ENCODE results near the gene TSPEAR.
"Not testable (repeated sequence)": the region's sequence is repeated elsewhere in the genome, so short reads cannot be mapped to it uniquely, and the experiment has no call there.

Gene TSPEAR

DNA sequence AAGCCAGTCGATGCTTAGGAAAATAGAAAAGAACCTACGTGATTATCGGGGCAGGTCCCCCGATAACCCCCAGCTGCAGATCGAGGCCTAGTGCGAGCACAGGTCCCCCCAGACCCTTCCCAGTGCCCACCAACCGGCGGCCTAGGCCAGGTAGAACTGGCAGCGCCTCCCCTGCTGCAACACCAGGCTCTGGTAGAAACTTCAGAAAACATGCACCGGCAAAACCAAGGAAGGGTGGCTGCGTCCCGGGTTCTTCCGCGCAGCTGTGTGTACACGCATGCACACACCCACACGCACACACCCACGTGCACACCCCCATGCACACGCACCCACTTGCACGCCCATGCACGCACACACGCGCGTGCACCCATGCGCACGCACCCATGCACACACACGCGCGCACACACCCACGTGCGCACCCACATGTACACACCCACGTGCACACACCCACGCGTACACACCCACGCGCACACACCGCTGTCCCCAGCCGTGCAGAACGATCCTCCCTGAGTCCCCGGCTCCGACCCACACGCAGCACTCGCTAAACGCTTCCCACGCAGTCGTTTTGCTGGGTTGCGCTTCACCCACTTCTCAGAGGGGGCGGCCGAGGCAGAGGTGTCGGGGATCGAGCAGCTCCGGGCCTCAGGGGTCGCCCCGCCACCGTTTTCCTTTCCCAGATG lies 5.2 kb downstream of the TSPEAR start:
- no peak overlapping the region for H3K4me3 ChIP-seq (ENCODE audit: low read depth, low read length)
- DNase-seq (ENCODE audit: low read depth): no peak

DNA sequence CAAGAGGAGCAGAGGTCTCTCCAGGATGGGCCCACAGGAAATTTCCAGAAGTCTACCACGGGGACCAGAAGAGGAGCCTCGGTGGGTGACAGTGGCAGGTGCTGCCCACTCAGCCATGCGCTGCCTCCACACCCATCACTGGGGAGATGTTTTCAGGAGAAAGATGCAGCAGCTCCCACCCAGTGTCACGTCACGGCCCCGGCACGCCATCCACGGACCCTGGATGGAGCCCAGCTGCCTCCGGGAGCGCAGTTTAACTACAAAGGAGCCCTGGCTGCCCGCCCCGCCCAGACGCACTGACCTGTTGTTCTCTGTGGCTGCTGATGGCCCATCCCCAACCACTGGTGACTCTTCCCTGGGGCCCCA lies 6.8 kb downstream of the TSPEAR start:
- H3K4me3 ChIP-seq (ENCODE audit: low read depth, low read length): no peak overlapping the region
- no peak for DNase-seq (ENCODE audit: low read depth)

DNA sequence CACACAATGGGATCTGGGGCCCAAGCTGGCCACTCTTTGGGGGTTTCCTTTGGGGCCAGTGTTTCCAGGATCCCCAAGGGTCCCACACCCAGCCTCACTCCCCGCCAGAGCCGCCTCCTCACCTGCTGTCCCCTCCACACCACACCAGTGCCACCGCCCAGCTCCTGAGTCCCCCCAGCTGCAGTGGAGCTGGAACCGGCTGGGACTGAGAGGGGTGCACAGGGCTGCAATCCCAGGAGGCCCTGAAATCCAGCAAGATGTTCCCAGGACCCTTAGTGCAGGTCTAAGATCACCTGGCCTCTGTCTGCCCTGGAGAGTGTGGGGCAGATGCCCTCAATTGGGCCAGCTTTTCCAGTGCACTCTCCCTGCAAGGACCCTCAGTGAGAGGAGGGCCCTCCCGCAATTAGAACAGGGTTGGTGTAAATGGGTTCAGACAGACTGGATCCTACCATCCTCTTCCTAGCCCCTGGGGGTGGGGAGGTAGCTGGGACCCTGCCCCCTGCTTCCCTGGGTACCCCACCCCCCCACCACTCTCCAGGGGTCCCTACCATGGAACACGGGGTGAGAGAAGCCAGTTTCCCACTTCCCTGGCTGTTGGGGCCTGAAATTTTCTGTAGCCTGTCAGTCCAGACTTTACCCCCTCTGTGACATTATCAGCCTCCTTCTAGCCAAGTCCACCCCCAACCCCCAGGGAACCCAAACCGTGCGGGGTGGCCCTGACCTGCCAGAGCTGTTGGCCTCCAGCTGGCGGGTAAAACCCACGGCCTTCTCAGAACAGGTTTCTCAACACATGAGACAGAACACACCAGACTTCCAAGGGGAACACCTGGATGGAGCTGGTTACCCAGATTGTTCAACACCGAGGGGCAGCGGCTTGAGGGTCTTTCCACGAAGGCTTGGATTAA lies 7.4 kb downstream of the TSPEAR start:
- DNase-seq (ENCODE audit: low read depth): no peak
- no peak overlapping the region for H3K4me3 ChIP-seq (ENCODE audit: low read depth, low read length)

DNA sequence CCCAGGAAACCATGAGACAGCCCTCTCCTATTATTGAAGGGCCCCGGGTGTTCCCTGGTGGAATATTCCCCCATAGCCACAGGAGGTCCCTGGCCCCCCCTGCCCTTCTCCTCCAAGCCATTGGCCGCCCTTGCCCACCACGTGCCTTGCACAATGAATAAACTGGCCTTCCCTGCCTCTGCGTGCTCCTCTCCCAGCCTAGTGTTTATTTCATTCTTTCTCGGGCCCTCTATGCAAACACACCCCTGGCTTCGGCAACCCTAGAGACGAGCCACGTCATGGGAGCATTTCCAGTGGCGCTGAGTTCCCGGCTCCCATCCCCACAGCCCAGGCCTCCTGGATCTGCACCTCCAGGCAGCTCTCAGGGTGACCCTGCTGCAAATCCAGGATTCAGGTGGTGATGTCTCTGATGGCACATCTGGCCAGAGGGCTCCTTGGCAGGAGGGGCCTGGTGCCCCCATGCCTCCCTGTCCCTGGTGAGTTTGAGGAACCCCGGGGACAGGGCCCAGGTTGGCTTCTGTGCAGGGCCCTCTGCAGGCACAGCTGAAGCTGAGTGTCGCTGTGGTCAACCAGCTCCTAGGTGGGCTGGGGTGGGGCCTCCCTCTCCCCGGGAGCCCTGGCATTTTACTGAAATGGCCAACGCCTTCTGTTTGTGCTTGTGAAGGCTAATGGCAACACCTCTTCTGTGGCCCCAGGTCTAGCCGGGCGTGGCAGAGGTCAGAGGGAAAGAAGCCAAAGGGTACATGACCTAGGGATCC lies 8.2 kb downstream of the TSPEAR start:
- H3K4me3 ChIP-seq (ENCODE audit: low read depth, low read length): no peak overlapping the region
- DNase-seq (ENCODE audit: low read depth): no peak

DNA sequence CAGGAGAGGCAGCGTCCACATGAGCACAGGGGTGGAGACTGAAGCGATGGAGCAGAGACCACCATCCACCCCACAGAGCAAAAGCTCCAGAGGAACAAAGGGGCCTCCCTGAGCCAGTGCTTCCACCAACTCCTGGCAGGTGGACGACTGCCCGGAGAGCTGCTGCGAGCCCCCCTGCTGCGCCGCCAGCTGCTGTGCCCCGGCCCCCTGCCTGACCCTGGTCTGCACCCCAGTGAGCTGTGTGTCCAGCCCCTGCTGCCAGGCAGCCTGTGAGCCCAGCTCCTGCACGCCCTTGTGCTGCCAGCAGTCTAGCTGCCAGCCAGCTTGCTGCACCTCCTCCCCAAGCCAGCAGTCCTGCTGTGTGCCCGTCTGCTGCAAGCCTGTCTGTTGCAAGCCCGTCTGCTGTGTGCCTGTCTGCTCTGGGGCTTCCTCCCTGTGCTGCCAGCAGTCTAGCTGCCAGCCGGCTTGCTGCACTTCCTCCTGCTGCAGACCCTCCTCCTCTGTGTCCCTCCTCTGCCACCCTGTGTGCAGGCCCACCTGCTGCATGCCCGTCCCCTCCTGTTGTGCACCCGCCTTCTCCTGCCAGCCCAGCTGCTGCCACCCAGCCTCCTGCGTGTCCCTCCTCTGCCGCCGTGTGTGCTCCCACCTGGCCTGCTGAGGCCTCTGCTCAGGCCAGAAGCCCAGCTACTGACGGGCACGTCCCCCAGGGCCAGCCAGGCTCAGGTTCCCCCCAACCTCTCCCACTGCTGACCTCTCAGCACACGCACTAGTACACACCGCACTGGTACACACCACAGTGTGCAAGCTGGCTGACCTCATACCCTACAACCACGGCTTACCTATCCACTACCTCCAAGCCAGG lies 9.0 kb downstream of the TSPEAR start:
- no peak for DNase-seq (ENCODE audit: low read depth)

DNA sequence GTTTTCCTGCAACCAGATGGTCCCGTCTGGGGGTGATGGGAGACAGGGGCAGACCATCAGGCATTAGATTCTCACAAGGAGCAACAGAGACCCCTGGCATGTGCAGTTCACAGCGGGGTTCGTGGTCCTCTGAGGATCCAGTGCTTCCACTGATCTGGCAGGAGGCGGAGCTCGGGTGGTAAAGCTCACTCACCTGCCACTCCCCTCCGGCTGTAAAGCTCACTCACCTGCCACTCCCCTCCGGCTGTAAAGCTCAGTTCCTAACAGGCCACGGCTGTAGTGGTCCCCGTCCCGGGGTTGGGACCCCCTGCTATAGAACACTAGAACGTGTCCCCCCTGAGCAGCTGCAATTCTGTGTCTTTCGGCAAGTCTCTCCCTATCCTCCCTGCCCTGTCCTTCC lies 9.8 kb downstream of the TSPEAR start:
- no peak overlapping the region for H3K4me3 ChIP-seq (ENCODE audit: low read depth, low read length)
- DNase-seq (ENCODE audit: low read depth): no peak

More for the DNA sequence above, 9.0 kb downstream of the TSPEAR start:
- no peak overlapping the region for H3K4me3 ChIP-seq (ENCODE audit: low read depth, low read length)

DNA sequence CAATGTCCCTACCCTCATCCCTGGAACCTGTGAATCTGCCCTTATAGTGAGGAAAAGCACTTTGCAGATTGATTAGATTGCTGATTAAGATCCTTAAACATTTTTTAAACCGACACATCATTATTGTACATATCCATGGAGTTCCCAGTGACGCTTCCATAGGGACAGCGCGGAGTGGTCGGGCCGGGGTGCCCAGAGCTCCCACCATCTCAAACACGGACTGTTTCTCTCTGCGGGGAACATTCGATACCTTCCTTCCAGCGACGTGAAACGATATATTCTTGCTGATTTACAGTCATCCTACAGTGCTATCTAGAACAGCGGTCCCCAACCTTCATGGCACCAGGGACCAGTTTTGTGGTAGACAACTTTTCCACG lies 10.4 kb downstream of the TSPEAR start:
- H3K4me3 ChIP-seq (ENCODE audit: low read depth, low read length): no peak overlapping the region
- no peak for DNase-seq (ENCODE audit: low read depth)

DNA sequence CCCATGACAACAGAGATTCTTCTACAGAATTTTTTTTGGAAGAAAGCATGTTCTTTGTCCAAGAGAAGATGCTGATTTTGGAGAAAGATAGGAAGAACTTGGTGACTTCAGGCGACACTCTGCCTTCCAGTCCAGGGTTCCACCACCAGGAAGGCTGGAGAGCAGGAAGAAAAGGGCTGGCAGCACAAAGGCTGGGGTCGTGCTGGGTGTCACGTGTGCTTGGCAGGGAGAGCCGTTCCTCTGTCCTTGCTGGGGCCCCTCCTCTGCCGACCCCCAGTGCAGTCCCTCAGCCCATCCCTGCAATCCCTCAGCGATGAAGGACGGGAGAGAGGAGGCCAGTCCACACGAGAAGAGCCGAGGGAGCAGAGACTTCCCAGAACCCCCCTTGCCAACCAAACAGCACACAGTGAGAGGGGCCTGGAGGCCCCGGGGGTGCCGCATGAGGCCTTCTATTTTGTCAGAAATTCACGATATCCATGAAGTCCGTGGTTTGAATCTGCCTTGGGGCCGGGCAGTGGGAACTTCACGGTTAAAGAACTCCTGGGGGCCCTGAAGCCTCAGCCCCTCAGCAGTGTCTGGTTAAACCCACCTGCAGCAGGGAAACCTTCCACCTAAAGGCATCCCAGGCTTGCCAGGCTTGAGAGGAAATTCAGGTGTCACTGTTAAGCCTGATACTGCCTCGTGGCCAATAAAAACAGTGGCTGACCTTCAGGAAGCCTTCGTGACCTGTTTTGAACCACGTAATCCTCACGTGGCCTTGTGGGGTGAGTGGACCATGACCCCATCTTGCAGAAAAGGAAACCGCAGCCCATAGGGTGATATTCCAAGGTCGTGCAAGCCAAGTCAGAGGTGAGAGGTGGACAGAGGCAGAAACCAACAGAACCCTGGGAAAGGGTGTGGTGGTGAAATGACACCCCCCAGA lies 11.0 kb downstream of the TSPEAR start:
- DNase-seq (ENCODE audit: low read depth): no peak
- no peak overlapping the region for H3K4me3 ChIP-seq (ENCODE audit: low read depth, low read length)

DNA sequence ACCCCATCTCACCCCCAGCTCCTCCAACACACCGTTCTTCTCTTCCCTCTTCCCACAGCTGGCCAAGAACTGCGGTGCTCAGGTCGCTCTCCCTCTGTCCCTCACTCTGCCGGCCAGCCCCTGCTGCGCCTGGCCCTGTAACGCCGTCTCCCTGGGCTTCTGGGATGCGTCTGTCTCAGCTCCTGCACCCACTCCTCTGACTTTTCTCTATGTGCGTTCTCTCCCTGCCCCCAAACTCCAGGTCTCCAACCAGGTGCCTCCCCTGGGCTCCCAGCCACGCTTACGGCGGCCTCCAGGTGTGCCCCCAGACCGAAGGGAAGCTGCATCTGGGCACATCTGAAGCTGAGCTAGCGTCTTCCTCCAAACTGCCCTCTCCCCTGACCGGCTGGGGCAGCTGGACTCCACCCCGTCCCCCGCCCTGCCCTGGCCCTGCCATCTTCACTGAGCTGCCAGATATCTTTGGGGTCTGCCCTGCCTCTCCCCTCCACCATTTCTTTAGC lies 11.8 kb downstream of the TSPEAR start:
- DNase-seq (ENCODE audit: low read depth): no peak
- H3K4me3 ChIP-seq (ENCODE audit: low read depth, low read length): no peak overlapping the region

DNA sequence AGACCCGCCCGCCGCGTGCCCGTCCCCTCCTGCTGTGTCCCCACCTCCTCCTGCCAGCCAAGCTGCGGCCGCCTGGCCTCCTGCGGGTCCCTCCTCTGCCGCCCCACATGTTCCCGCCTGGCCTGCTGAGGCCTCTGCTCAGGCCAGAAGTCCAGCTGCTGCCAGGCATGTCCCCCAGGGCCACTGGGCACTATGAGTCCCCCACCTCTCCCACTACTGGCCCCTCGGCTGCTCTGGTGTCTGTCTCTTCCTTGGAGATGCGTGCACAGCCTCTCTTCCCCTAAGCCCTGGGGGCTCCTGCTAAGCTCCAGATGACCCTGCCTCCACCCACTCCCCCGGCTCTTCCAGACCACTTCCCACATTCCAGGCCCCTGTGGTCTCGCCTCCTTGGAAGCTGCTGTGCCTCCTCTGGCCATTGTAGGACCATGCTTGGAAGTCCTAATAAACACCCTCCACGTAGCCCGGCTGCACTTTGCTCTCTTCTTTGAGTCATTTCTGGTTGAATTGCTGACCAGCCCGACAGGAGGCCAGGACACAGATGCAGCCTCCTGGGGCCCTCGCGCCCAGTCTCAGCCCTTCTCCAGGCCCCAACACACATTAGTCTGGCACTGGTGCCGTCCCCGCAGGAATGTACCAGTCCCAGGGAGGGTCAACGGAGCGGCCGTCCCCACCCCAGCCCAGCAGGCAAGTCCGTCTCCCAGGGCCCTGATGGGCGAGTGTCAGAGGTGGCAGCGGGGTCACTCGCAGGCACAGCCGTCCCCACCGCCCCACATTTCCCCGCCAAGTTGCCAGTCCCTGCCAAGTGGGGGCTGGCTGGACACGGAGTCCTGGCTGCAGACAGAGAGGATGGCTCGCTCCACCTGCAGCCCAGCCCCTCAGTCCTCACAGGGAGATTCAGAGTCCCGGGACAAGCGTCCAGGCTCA lies 13.3 kb downstream of the TSPEAR start:
- DNase-seq (ENCODE audit: low read depth): peak; percentile 12
- no peak overlapping the region for H3K4me3 ChIP-seq (ENCODE audit: low read depth, low read length)

DNA sequence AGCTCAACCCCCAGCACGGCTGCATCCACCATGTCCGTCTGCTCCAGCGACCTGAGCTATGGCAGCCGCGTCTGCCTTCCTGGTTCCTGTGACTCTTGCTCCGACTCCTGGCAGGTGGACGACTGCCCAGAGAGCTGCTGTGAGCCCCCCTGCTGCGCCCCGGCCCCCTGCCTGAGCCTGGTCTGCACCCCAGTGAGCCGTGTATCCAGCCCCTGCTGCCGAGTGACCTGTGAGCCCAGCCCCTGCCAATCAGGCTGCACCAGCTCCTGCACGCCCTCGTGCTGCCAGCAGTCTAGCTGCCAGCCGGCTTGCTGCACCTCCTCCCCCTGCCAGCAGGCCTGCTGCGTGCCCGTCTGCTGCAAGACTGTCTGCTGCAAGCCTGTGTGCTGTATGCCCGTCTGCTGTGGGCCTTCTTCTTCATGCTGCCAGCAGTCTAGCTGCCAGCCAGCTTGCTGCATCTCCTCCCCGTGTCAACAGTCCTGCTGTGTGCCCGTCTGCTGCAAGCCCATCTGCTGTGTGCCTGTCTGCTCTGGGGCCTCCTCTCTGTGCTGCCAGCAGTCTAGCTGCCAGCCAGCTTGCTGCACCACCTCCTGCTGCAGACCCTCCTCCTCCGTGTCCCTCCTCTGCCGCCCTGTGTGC lies 14.1 kb downstream of the TSPEAR start, which contains the start of gene KRTAP10-12:
Gene KRTAP10-12 (plus strand): TSS at position 1 of the 639 bp plus-strand sequence. CDS start 30 bp downstream, at position 31.
- H3K4me3 ChIP-seq (ENCODE audit: low read depth, low read length): not testable (repeated sequence)

DNA sequence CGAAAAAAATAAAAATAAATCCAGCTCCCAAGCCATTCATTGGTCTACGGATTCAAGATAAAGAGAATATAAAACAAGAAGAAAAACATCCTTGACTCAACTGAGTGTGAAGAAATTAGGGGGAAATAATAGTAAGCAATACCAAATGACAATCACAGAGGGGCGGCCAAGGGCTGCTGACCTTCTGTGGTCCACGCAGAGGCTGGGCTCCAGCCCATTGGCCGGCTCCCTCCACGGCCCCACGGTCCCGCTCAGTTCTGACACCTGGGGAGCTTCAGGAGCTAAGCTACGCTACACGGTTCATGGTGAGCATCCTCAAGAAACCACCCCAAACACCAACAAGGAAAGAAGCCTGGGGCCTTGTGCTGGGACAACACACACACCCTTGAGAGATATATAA lies 14.8 kb downstream of the TSPEAR start:
- no peak overlapping the region for H3K4me3 ChIP-seq (ENCODE audit: low read depth, low read length)
- no peak for DNase-seq (ENCODE audit: low read depth)

More for the DNA sequence above, 14.1 kb downstream of the TSPEAR start, which contains the start of gene KRTAP10-12:
- DNase-seq (ENCODE audit: low read depth): not testable (repeated sequence)

DNA sequence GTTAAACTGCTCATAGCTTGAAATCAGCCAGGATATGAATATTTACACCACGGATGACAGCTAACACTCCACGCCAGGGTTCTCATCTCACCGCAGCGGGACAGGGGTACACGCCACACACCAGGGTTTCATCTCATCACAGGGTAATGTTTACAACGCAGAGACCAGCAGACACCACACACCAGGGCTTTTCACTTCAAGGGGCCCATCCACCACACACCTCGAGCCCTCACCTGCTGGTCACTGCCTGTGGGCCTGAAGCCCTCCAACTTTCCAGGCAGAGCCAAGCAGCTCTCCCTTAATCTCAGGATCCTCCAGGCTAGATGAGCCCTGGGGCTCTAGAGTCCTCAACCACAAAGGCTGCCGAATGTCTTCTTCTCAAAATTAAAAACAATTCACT lies 15.7 kb downstream of the TSPEAR start:
- no peak overlapping the region for H3K4me3 ChIP-seq (ENCODE audit: low read depth, low read length)
- DNase-seq (ENCODE audit: low read depth): no peak

DNA sequence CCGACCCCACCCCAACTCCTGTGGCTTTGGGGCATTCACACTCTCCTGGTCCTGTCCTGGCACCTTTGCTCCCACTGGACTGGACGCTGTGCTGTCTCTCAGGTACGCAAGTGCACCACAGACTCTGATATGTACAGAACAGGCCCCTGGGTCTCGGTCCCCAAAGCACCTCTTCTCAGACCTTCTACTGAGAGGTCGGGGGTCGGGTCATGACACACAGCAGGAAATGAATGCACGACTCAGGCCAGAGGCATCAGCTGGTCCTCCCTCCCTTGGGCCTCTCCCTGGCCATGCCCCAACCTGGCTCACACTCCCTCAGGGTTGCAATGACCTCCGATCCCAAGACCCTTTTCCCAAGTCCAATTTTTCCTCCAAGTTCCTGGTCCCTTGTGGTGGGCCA lies 16.2 kb downstream of the TSPEAR start:
- DNase-seq (ENCODE audit: low read depth): no peak
- no peak overlapping the region for H3K4me3 ChIP-seq (ENCODE audit: low read depth, low read length)

DNA sequence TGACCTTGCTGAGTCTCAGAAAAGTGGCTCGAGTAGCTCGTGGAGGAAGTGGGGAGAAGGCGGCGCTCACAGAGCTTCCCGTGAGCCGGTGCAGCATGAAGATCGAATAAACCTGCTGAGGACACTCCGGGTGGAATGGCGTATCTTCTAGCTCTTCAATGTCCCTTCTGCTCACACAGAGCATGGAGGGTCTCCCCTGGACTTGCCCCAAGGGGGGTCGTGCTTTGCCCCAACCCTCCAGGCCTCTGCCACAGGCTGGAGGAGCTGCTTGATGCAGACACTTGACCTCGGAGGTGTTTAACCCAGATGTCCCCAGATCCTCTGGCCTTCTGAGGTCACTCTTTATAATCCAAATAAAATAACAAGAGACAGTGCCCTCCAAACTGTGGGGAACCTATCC lies 16.6 kb downstream of the TSPEAR start:
- H3K4me3 ChIP-seq (ENCODE audit: low read depth, low read length): no peak overlapping the region

DNA sequence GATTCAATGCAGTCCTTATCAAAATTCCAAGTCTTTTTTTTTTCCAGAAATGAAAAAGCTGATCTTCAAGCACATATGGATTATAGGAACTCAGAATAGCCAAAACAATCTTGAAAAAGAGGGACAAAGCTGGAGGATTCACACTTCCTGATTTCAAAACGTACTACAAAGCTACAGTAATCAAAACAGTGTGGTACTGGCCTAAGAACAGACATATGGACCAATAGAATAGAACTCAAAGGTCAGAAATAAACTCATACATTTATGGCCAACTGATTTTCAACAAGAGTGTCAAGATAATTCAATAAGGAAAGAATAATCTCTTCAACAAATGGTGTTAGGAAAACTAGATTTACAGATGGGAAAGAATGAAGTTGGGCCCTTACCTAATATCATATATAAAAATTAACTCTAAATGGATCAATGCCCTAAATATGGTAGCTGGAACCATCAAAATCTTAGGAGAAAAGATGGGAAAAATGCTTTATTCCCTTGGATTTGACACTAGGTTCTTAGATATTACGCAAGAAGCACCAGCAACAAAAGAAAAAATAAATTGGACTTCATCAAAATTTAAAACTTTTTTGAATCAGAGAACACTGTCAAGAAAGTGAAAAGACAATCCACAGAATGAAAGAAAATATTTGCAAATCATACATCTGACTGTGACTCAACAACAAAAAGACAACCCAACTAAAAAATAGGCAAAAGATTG lies 18.4 kb downstream of the TSPEAR start:
- H3K4me3 ChIP-seq (ENCODE audit: low read depth, low read length): no peak overlapping the region
- DNase-seq (ENCODE audit: low read depth): no peak

More for the DNA sequence above, 16.6 kb downstream of the TSPEAR start:
- no peak for DNase-seq (ENCODE audit: low read depth)
